ENCODE results near the gene FRYL. TPM values are rescaled to one million over a fixed set of nuclear protein-coding genes. Genes with fewer than 3 reads are reported as not detected.

FRYL gene
- total and polyA plus RNA-seq, 2 of the 13 experiments (the other 11 are each of a cell fraction or from before 2014, with no cell fraction given): 9.7 to 19.6 TPM

GRCh38 chr4:48590884-48591283 is 189.2 kb downstream of the FRYL start (continued):
- TF ChIP-seq ZNF740 (CRISPR knock-in tag; IDR thresholded peaks at IDR 0.05) (no peak), IRF9 (CRISPR knock-in tag; IDR thresholded peaks at IDR 0.05; ENCODE audit: borderline replicate concordance) (no peak), ZKSCAN8 (CRISPR knock-in tag; IDR thresholded peaks at IDR 0.05; ENCODE audit: borderline replicate concordance) (no peak), U2AF1 (optimal IDR thresholded peaks at IDR 0.05; ENCODE audit: low read depth, low read length) (no peak), SALL1 (CRISPR knock-in tag; IDR thresholded peaks at IDR 0.05) (no peak), MTERF4 (CRISPR knock-in tag; IDR thresholded peaks at IDR 0.05) (no peak), ZNF563 (CRISPR knock-in tag; IDR thresholded peaks at IDR 0.05) (no peak), PHF20 (CRISPR knock-in tag; IDR thresholded peaks at IDR 0.05) (no peak)

- CTCF ChIA-PET (ENCODE audit: low intra/inter-chr PET ratio, low total read pairs): no interaction called here
- DNase-seq (ENCODE audit: low spot score): no peak
- no peak for ATAC-seq
- H2AFZ ChIP-seq (ENCODE audit: low read length): no peak overlapping the region
- no peaks in the 10 kb centered on the region for H3K9me3 ChIP-seq (ENCODE audit: low read length)
- POLR2A ChIA-PET: no interaction called here
- no peaks in the 10 kb centered on the region for H3K27me3 ChIP-seq (ENCODE audit: control insufficient read depth in 1 of 2, insufficient read depth in 2 of 2, low read length in 2 of 2)
- no peak overlapping the region for H3K9ac ChIP-seq (ENCODE audit: insufficient read depth, low read depth, low read length)
- no peak for FAIRE-seq
- in situ Hi-C loops (cut with HindIII; ENCODE audit: extremely low pct_ligation_motif_present, low pct_unique_long_range_greater_than_20kb) (loop anchor here (25.0 kb wide), 1 partner anchor 198 kb away; the partner anchor contains the start of gene FRYL), intact Hi-C loops (cut with micrococcal nuclease; ENCODE audit: unreplicated experiment) (no loop called here)
- 96% methylated on average over 1 of the region's 1 CpG for WGBS (ENCODE audit: low lambda C conversion rate)
- H3K4me2 ChIP-seq (ENCODE audit: low read depth, low read length): no peak overlapping the region
- TF ChIP-seq CREM (IDR thresholded peaks at IDR 0.05) (no peak), CREM (CRISPR knock-in tag; IDR thresholded peaks at IDR 0.05) (no peak), RNF2 (conservative IDR thresholded peaks at IDR 0.05; ENCODE audit: low read depth) (no peak), HNF4G (IDR thresholded peaks at IDR 0.05; ENCODE audit: borderline replicate concordance, low read depth, low read length) (no peak), HNF4G (CRISPR knock-in tag; IDR thresholded peaks at IDR 0.05; ENCODE audit: borderline replicate concordance, low read depth) (no peak), ZBTB39 (CRISPR knock-in tag; IDR thresholded peaks at IDR 0.05) (no peak), ZNF546 (CRISPR knock-in tag; conservative IDR thresholded peaks at IDR 0.05) (no peak)
- H3K79me2 ChIP-seq (ENCODE audit: insufficient read depth, low read length): no peaks in the 10 kb centered on the region
- H3K4me3 ChIP-seq (replicated peaks in 1 of 3; ENCODE audit: insufficient read depth in 1 of 3, low read depth in 2 of 3, low read length in 3 of 3): no peak overlapping the region
- no peaks in the 10 kb centered on the region for H4K20me1 ChIP-seq (ENCODE audit: insufficient read depth, low read length)
- H3K27ac ChIP-seq (ENCODE audit: extremely low read length, insufficient read depth, low read length): no peak overlapping the region
- H3K4me1 ChIP-seq (ENCODE audit: insufficient read depth, low read length): no peaks in the 10 kb centered on the region
- BruUV-seq (replicated peaks): no TSS peak
- H3K36me3 ChIP-seq (replicated peaks in 1 of 2; ENCODE audit: control insufficient read depth in 1 of 2, insufficient read depth in 2 of 2, low read length in 2 of 2): peaks cover 3% of the 10 kb centered on the region in 2 experiments
Observed at GRCh38 chr4:48589098-48589445, 191.0 kb downstream of the FRYL start.

Measured in HepG2 (cell line).